ENCODE measurements around the gene TET3. TPM values are rescaled to one million over a fixed set of nuclear protein-coding genes. Genes with fewer than 3 reads are reported as not detected.

The TET3 gene
- polyA plus RNA-seq, 1 donor (not counting 4 experiments of a cell fraction or from before 2014, with no cell fraction given), result 2.9 TPM

GRCh38 chr2:73998451-73998850 lies 13.7 kb downstream of the TET3 start:
- Histone ChIP-seq H3K36me3 (ENCODE audit: control insufficient read depth in 2 of 2, extremely low read depth in 1 of 2, insufficient read depth in 2 of 2, low read length in 2 of 2) (peaks cover 0 to 3% of the 10 kb centered on the region in 2 experiments), H2AFZ (ENCODE audit: control insufficient read depth, low read length) (no peak overlapping the region), H3K9ac (ENCODE audit: control insufficient read depth, extremely low read depth, insufficient read depth, low read length) (no peak overlapping the region), H3K4me3 (ENCODE audit: control insufficient read depth in 2 of 3, extremely low read depth in 1 of 3, insufficient read depth in 2 of 3, low read depth in 1 of 3, low read length in 3 of 3) (no peak overlapping the region), H3K79me2 (ENCODE audit: control insufficient read depth, insufficient read depth, low read length) (peaks cover 77% of the 10 kb centered on the region), H4K20me1 (ENCODE audit: control insufficient read depth, extremely low read depth, insufficient read depth, low read length) (peaks cover 26% of the 10 kb centered on the region), H3K9me1 (ENCODE audit: control insufficient read depth, extremely low read depth, insufficient read depth, low read length) (peaks cover 8% of the 10 kb centered on the region), H3K4me1 (ENCODE audit: control insufficient read depth, extremely low read depth, insufficient read depth, low read length) (peaks cover 33% of the 10 kb centered on the region), H3K27ac (ENCODE audit: control insufficient read depth, insufficient read depth, low read length) (no peak overlapping the region), H3K4me2 (ENCODE audit: control insufficient read depth, extremely low read depth, insufficient read depth, low read depth, low read length) (no peak overlapping the region), H3K27me3 (ENCODE audit: control insufficient read depth, extremely low read depth, insufficient read depth, low read length) (no peaks in the 10 kb centered on the region), H3K9me3 (ENCODE audit: control insufficient read depth, low read depth, low read length) (no peaks in the 10 kb centered on the region)
- no peak for DNase-seq (ENCODE audit: low read depth, low spot score)
- no peak for FAIRE-seq
- no peak for TF ChIP-seq EZH2 (IDR thresholded peaks at IDR 0.05; ENCODE audit: low read length)
- no peak for TF ChIP-seq CTCF (optimal IDR thresholded peaks at IDR 0.05 in 1 of 3, IDR thresholded peaks at IDR 0.05 in 1 of 3, conservative IDR thresholded peaks at IDR 0.05 in 1 of 3; ENCODE audit: extremely low read depth in 1 of 3, insufficient read depth in 2 of 3, low read length in 3 of 3)
- dilution Hi-C loops (cut with MboI; ENCODE audit: extremely low pct_ligation_motif_present, low sequenced_read_pairs), result no loop called here

GRCh38 chr2:73998933-73999332 lies 14.2 kb downstream of the TET3 start:
- Histone ChIP-seq H3K9me3 (ENCODE audit: control insufficient read depth, low read depth, low read length) (no peaks in the 10 kb centered on the region), H3K27ac (ENCODE audit: control insufficient read depth, insufficient read depth, low read length) (no peak overlapping the region), H3K4me3 (ENCODE audit: control insufficient read depth in 2 of 3, extremely low read depth in 1 of 3, insufficient read depth in 2 of 3, low read depth in 1 of 3, low read length in 3 of 3) (no peak overlapping the region), H3K4me2 (ENCODE audit: control insufficient read depth, extremely low read depth, insufficient read depth, low read depth, low read length) (no peak overlapping the region), H2AFZ (ENCODE audit: control insufficient read depth, low read length) (no peak overlapping the region), H3K4me1 (ENCODE audit: control insufficient read depth, extremely low read depth, insufficient read depth, low read length) (peaks cover 33% of the 10 kb centered on the region), H3K27me3 (ENCODE audit: control insufficient read depth, extremely low read depth, insufficient read depth, low read length) (no peaks in the 10 kb centered on the region), H3K36me3 (ENCODE audit: control insufficient read depth in 2 of 2, extremely low read depth in 1 of 2, insufficient read depth in 2 of 2, low read length in 2 of 2) (peaks cover 0 to 3% of the 10 kb centered on the region in 2 experiments), H4K20me1 (ENCODE audit: control insufficient read depth, extremely low read depth, insufficient read depth, low read length) (peaks cover 26% of the 10 kb centered on the region), H3K79me2 (ENCODE audit: control insufficient read depth, insufficient read depth, low read length) (peaks cover 74% of the 10 kb centered on the region), H3K9ac (ENCODE audit: control insufficient read depth, extremely low read depth, insufficient read depth, low read length) (no peak overlapping the region), H3K9me1 (ENCODE audit: control insufficient read depth, extremely low read depth, insufficient read depth, low read length) (peaks cover 6% of the 10 kb centered on the region)
- dilution Hi-C loops (cut with MboI; ENCODE audit: extremely low pct_ligation_motif_present, low sequenced_read_pairs), result no loop called here
- FAIRE-seq, result no peak
- no peak for DNase-seq (ENCODE audit: low read depth, low spot score)
- no peak for TF ChIP-seq CTCF (optimal IDR thresholded peaks at IDR 0.05 in 1 of 3, IDR thresholded peaks at IDR 0.05 in 1 of 3, conservative IDR thresholded peaks at IDR 0.05 in 1 of 3; ENCODE audit: extremely low read depth in 1 of 3, insufficient read depth in 2 of 3, low read length in 3 of 3)
- TF ChIP-seq EZH2 (IDR thresholded peaks at IDR 0.05; ENCODE audit: low read length), result no peak

All from keratinocyte (primary cell).